Kidney epithelial cell (primary cell): ENCODE measurements around the gene BRINP2. TPM values are rescaled to one million over a fixed set of nuclear protein-coding genes. Genes with fewer than 3 reads are reported as not detected.

ENCODE experiments used
- DNase-seq: peaks from one replicate; pipeline ENCODE4 v3.0.0-alpha.2; 2010; ENCODE audit warnings: low read depth
- H3K27me3 ChIP-seq: 2 replicates; pipeline ENCODE4 v1.6.0; 2011; ENCODE audit warnings: low read length; ENCODE audit not compliant: control insufficient read depth, insufficient read depth
- H3K36me3 ChIP-seq: 2 replicates; pipeline ENCODE4 v1.5.1; 2011; ENCODE audit warnings: low read length; ENCODE audit not compliant: control insufficient read depth, insufficient read depth
- H3K4me3 ChIP-seq: 2 replicates; pipeline ENCODE4 v1.5.1; 2011; ENCODE audit warnings: low read depth, mild to moderate bottlenecking, control low read depth, low read length
- total RNA-seq: library from RNA; depleted of rRNA; stranded (reverse); fragments of >200 nt; gene quantifications from 2 replicates; pipeline ENCODE4 v1.2.3, GENCODE V29; 2015
- TF ChIP-seq, protein P1 (sequence below): IDR thresholded peaks from 2 replicates; pipeline ENCODE4 v1.5.1; 2011; ENCODE audit warnings: mild to moderate bottlenecking, moderate library complexity, low read length, control low read depth, inconsistent platforms; ENCODE audit not compliant: insufficient read depth, poor library complexity, severe bottlenecking

Gene BRINP2
- total RNA-seq, 1 donor from 2014 or later = not detected

- no peaks in the 10 kb centered on the region for H3K36me3 ChIP-seq
- DNase-seq = no peak
- H3K27me3 ChIP-seq = no peaks in the 10 kb centered on the region
- no peak overlapping the region for H3K4me3 ChIP-seq
- TF ChIP-seq, protein P1, sequence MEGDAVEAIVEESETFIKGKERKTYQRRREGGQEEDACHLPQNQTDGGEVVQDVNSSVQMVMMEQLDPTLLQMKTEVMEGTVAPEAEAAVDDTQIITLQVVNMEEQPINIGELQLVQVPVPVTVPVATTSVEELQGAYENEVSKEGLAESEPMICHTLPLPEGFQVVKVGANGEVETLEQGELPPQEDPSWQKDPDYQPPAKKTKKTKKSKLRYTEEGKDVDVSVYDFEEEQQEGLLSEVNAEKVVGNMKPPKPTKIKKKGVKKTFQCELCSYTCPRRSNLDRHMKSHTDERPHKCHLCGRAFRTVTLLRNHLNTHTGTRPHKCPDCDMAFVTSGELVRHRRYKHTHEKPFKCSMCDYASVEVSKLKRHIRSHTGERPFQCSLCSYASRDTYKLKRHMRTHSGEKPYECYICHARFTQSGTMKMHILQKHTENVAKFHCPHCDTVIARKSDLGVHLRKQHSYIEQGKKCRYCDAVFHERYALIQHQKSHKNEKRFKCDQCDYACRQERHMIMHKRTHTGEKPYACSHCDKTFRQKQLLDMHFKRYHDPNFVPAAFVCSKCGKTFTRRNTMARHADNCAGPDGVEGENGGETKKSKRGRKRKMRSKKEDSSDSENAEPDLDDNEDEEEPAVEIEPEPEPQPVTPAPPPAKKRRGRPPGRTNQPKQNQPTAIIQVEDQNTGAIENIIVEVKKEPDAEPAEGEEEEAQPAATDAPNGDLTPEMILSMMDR = no peak
These were observed 27.5 kb downstream of the BRINP2 start for GRCh38 chr1:177198243-177198642.

DNA sequence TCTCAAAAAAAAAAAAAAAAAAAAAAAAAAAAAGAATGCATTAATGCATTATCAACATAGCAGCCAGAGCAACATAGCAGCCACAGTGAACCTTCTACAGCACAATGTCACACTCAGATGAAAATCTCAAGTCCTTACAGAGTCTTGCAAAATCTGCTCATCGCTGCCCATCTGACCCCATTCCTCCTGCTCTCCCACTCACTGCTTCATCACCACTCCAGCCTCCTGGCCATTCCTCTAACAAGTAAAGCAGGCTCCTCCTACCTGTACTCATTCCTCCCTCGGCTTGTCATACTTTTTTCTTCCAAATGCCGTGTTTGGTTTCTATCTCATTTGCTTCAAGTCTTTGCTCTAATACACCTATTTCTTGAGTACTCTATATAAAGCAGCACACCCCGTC lies 29.5 kb downstream of the BRINP2 start:
- TF ChIP-seq, protein P1 = no peak
- Histone ChIP-seq H3K4me3 (no peak overlapping the region), H3K27me3 (no peaks in the 10 kb centered on the region), H3K36me3 (no peaks in the 10 kb centered on the region)
- DNase-seq = no peak

DNA sequence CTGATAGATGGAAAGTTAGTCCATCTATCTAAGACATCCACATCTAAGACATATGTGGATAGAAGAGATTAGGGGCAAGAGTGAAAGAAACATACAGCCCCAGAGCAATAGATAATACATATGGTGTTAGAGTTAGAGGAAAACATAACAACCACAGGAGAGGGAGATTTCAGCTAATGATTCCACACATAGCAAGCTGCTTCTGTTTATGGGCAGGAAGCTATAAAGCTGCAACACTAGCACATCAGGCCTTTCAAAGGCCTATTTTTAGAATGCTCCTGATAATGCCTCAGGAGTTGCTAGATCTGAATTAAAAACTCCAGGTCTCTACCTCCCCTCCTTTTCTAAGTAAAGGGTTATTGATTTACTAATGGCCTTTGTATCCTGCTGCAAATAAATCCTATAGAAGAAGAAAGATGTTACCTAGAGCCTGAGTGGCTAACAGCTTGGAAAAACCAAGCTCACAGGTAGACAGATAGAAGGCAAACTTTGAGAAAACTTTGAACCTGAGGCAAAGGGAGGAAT lies 36.1 kb downstream of the BRINP2 start:
- TF ChIP-seq, protein P1 = no peak
- no peaks in the 10 kb centered on the region for H3K36me3 ChIP-seq
- H3K4me3 ChIP-seq = no peak overlapping the region
- no peaks in the 10 kb centered on the region for H3K27me3 ChIP-seq
- DNase-seq = no peak

GRCh38 chr1:177208920-177209319 lies 38.2 kb downstream of the BRINP2 start:
- TF ChIP-seq, protein P1 = no peak
- Histone ChIP-seq H3K36me3 (no peaks in the 10 kb centered on the region), H3K27me3 (no peaks in the 10 kb centered on the region), H3K4me3 (no peak overlapping the region)
- no peak for DNase-seq

DNA sequence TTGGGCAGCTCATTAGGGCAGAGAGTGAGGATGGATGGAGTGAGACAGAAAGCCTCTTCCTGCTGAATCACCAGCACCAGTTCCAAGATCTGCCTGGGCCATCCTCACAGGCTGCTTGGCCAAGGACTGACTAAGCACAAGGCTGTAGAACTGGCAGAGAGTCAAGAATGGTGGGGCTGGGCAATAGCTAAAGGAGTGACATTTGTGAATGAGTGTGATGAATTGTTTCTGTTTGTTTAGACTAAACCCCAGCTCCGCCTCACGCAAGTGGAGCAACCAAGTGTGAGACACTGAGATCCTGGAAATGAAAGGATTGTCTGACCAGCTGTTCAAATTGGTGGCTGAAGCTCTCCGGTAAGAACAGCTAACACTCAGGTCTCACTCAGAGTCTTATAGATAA lies 38.6 kb downstream of the BRINP2 start:
- no peaks in the 10 kb centered on the region for H3K27me3 ChIP-seq
- no peaks in the 10 kb centered on the region for H3K36me3 ChIP-seq
- TF ChIP-seq, protein P1 = no peak
- no peak overlapping the region for H3K4me3 ChIP-seq
- peak; percentile 99 for DNase-seq

GRCh38 chr1:177210071-177210470 lies 39.3 kb downstream of the BRINP2 start:
- Histone ChIP-seq H3K4me3 (no peak overlapping the region), H3K27me3 (no peaks in the 10 kb centered on the region), H3K36me3 (no peaks in the 10 kb centered on the region)
- TF ChIP-seq, protein P1 = no peak
- DNase-seq = no peak
